Measurements from ENCODE around the gene TRIM51.

DNA sequence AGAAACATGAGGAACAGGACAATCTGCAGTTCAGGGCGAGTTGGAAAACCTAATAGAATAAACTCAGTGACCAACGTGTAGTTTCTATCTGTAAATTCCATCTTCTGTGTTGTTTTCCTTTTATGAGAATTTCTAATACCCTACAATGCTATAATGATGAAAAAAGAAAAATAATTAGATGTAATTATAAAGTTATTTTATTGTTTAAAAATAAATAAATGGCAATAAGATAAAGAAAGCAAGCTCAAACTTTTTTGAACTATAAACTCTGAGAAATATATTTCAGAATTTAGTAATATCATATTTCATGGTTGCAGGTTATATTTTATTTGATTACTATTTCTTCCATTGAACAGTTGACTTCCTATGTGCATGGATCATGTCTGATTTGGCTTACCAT, 53.2 kb downstream of the TRIM51 start, which contains the start of gene OR5I1:
- TF ChIP-seq CTCF (IDR thresholded peaks at IDR 0.05), result no peak
- no peak for TF ChIP-seq POLR2A (IDR thresholded peaks at IDR 0.05; ENCODE audit: low read depth)
